A673 (cell line): ENCODE data around the gene NRF1. TPM values are rescaled to one million over a fixed set of nuclear protein-coding genes. Genes with fewer than 3 reads are reported as not detected.
"Not testable (repeated sequence)": the region's sequence is repeated elsewhere in the genome, so short reads cannot be mapped to it uniquely, and the experiment has no call there.

Experiments
- BruUV-seq: library from RNA; stranded (reverse); fragments of 400-500 nt; replicated peaks from 2 replicates; lab custom pipeline; 2021; lab: Mats Ljungman, UMichigan
- CTCF ChIA-PET: fragments of 300-600 bp; sonication (Branson Sonifier 250); formaldehyde crosslinking; loops from one replicate; lab custom pipeline; 2022; ENCODE audit warnings: antibody characterized with exemption; lab: Charles Lee
- POLR2A ChIA-PET: fragments of 300-600 bp; sonication (Branson Sonifier 250); formaldehyde crosslinking; loops from one replicate; lab custom pipeline; 2022; ENCODE audit warnings: antibody characterized with exemption; ENCODE audit not compliant: low non-redundant PET; lab: Charles Lee
- DNase-seq: peaks from one replicate; pipeline ENCODE4 v3.0.0-alpha.2; 2015; ENCODE audit warnings: low spot score
- H3K27ac ChIP-seq: fragments of 200-600 bp; sonication (generic); 2 replicates; pipeline ENCODE4 v1.5.1; 2016; ENCODE audit warnings: mixed run types, low read depth, mild to moderate bottlenecking, mixed read lengths, antibody characterized with exemption, low read length; ENCODE audit not compliant: poor library complexity, severe bottlenecking
- H3K27me3 ChIP-seq: fragments of 200-600 bp; sonication (generic); replicated peaks from 2 replicates; pipeline ENCODE4 v1.6.1; 2017; ENCODE audit warnings: mixed run types, low read depth, mild to moderate bottlenecking, mixed read lengths, antibody characterized with exemption, low read length; ENCODE audit not compliant: insufficient read depth, poor library complexity
- H3K36me3 ChIP-seq: fragments of 200-600 bp; sonication (generic); 2 replicates; pipeline ENCODE4 v1.6.1; 2016; ENCODE audit warnings: mixed run types, mild to moderate bottlenecking, mixed read lengths, antibody characterized with exemption, low read length; ENCODE audit not compliant: insufficient read depth, poor library complexity, severe bottlenecking
- H3K4me1 ChIP-seq: fragments of 200-600 bp; sonication (generic); 2 replicates; pipeline ENCODE4 v1.6.1; 2017; ENCODE audit warnings: mixed run types, mild to moderate bottlenecking, mixed read lengths, antibody characterized with exemption, low read length; ENCODE audit not compliant: insufficient read depth, poor library complexity, severe bottlenecking
- H3K4me3 ChIP-seq: fragments of 200-600 bp; sonication (generic); 2 replicates; pipeline ENCODE4 v1.5.1; 2016; ENCODE audit warnings: low read depth, mixed run types, mild to moderate bottlenecking, mixed read lengths, low read length; ENCODE audit not compliant: poor library complexity, severe bottlenecking
- H3K9me3 ChIP-seq: fragments of 200-600 bp; sonication (generic); 2 replicates; pipeline ENCODE4 v1.6.1; 2016; ENCODE audit warnings: mixed run types, low read depth, mild to moderate bottlenecking, mixed read lengths, antibody characterized with exemption, low read length; ENCODE audit not compliant: poor library complexity, severe bottlenecking
- EZH2 ChIP-seq: fragments of 200-600 bp; sonication (generic); IDR thresholded peaks from 2 replicates; pipeline ENCODE4 v1.6.1; 2017; ENCODE audit warnings: borderline replicate concordance, low read depth, mild to moderate bottlenecking, mixed read lengths, antibody characterized with exemption, low read length; ENCODE audit not compliant: poor library complexity, severe bottlenecking
- intact Hi-C: fragments of 100-400 bp; cut with micrococcal nuclease; formaldehyde crosslinking; loops from one replicate; pipeline ENCODE4 v1.10.0; 2022; ENCODE audit not compliant: unreplicated experiment
- total RNA-seq: library from RNA; stranded (reverse); gene quantifications from 2 replicates; pipeline ENCODE4 v1.2.3, GENCODE V29; 2021
- TF ChIP-seq, protein P1 (sequence below): fragments of 300-800, 200-600 bp; sonication (generic); conservative IDR thresholded peaks from 2 replicates; pipeline ENCODE4 v1.5.1; 2017; ENCODE audit warnings: low read depth, mild to moderate bottlenecking, antibody characterized with exemption, low read length, moderate library complexity, mixed read lengths

NRF1 gene
- total RNA-seq, 1 experiment from 2014 or later = 30.2 TPM

DNA sequence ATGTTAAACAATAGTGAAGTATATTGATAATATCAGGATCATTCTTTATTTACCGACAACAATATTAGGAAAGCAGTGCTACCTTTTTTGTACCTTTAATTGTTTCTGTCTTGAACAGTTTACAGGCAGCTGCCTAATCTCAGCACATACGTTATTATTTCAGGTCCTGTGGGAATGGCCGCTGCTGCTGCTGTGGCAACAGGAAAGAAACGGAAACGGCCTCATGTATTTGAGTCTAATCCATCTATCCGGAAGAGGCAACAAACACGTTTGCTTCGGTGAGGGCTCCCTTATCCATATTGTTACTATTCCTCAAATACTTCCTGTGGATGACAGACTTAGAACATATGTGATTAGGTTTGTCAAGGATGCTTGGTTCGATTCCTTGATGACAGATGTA lies 59.7 kb downstream of the NRF1 start:
- intact Hi-C loops = no loop called here
- Histone ChIP-seq H3K4me1 (peaks cover 6% of the 10 kb centered on the region), H3K4me3 (no peak overlapping the region), H3K9me3 (peaks cover 10% of the 10 kb centered on the region), H3K36me3 (peaks cover 12% of the 10 kb centered on the region), H3K27me3 (no peaks in the 10 kb centered on the region), H3K27ac (no peak overlapping the region)
- no TSS peak for BruUV-seq
- DNase-seq = no peak
- TF ChIP-seq EZH2 = no peak
- TF ChIP-seq, protein P1, sequence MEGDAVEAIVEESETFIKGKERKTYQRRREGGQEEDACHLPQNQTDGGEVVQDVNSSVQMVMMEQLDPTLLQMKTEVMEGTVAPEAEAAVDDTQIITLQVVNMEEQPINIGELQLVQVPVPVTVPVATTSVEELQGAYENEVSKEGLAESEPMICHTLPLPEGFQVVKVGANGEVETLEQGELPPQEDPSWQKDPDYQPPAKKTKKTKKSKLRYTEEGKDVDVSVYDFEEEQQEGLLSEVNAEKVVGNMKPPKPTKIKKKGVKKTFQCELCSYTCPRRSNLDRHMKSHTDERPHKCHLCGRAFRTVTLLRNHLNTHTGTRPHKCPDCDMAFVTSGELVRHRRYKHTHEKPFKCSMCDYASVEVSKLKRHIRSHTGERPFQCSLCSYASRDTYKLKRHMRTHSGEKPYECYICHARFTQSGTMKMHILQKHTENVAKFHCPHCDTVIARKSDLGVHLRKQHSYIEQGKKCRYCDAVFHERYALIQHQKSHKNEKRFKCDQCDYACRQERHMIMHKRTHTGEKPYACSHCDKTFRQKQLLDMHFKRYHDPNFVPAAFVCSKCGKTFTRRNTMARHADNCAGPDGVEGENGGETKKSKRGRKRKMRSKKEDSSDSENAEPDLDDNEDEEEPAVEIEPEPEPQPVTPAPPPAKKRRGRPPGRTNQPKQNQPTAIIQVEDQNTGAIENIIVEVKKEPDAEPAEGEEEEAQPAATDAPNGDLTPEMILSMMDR = no peak
- CTCF ChIA-PET = no interaction called here
- POLR2A ChIA-PET = no interaction called here

DNA sequence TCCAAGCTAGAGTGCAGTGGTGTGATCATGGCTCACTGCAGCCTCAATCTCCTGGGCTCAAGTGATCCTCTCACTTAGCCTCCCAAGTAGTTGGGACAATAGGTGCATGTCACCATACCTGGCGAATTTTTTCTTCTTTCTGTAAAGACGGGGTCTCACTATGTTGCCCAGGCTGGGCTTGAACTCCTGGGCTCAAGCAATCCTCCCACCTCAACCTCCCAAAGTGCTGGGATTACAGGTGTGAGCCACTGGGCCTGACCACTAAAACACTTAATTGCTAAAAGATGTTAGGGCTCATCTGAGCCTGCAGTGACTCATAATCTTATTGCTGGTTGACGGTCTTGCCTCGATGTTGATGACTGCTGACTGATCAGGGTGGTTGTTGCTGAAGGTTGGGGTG lies 63.0 kb downstream of the NRF1 start:
- H3K27ac ChIP-seq, DNase-seq, H3K27me3 ChIP-seq, CTCF ChIA-PET, POLR2A ChIA-PET, H3K4me3 ChIP-seq, H3K4me1 ChIP-seq, BruUV-seq, intact Hi-C loops: not testable (repeated sequence)
- Histone ChIP-seq H3K9me3 (peaks cover 10% of the 10 kb centered on the region), H3K36me3 (peaks cover 12% of the 10 kb centered on the region)

DNA sequence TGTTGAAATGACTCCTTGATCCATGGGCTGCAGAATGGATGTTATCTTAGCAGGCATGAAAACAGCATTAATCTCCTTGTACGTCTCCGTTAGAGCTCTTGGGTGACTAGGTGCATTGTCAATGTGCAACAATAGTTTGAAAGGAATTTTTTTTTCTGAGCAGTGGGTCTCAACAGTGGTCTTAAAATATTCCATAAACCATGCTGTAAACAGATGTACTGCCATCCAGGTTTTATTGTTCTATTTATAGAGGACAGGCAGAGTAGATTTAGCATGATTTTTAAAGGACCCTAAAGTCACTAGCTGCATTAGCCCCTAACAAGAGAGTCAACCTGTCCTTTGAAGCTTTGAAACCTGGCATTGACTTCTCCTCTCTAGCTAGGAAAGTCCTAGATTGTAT lies 64.0 kb downstream of the NRF1 start:
- H3K36me3 ChIP-seq = peaks cover 12% of the 10 kb centered on the region
- DNase-seq = no peak
- H3K27ac ChIP-seq = no peak overlapping the region
- CTCF ChIA-PET = no interaction called here
- peaks cover 3% of the 10 kb centered on the region for H3K4me1 ChIP-seq
- H3K4me3 ChIP-seq = no peak overlapping the region
- intact Hi-C loops = no loop called here
- BruUV-seq = no TSS peak
- H3K9me3 ChIP-seq = peaks cover 10% of the 10 kb centered on the region
- TF ChIP-seq EZH2 = no peak
- TF ChIP-seq, protein P1 = no peak
- POLR2A ChIA-PET = no interaction called here
- H3K27me3 ChIP-seq = no peaks in the 10 kb centered on the region

DNA sequence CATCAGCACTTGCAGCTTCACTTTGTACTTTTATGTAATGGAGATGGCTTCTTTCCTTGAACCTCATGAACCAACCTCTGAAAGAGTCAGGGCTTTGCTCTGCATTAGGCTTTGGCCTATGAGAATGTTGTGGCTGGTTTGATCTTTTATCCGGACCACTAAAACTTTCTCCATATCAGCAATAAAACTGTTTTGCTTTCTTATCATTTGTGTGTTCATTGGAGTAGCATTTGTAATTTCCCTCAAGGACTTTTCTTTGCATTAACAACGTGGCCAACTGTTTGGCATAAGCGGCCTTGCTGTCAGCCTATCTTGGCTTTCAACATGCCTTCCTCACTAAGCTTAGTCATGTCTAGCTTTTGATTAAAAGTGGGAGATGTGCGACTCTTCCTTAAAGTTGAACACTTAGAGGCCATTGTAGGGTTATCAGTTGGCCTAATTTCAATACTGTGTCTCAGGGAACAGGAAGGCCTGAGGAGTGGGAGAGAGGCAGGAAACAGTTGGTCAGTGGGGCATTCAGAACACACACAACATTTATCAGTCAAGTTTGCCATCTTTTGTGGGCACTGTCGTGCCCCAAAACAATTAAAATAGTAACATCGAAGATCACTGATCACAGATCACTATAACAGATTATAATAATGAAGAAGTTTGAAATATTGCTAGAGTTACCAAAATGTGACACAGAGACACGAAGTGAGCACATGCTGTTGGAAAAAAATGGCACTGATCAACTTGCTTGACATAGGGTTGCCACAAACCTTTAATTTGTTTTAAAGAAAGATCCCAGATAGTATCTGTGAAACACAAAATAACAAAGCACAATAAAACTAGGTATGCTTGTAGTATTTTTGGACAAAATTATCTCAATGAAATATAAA lies 64.7 kb downstream of the NRF1 start:
- no peak overlapping the region for H3K4me3 ChIP-seq
- H3K27me3 ChIP-seq = no peaks in the 10 kb centered on the region
- peaks cover 10% of the 10 kb centered on the region for H3K9me3 ChIP-seq
- H3K4me1 ChIP-seq = no peaks in the 10 kb centered on the region
- intact Hi-C loops = no loop called here
- BruUV-seq = no TSS peak
- ChIA-PET CTCF (no interaction called here), POLR2A (no interaction called here)
- no peak overlapping the region for H3K27ac ChIP-seq
- no peak for TF ChIP-seq EZH2
- TF ChIP-seq, protein P1 = no peak
- DNase-seq = no peak
- H3K36me3 ChIP-seq = peaks cover 12% of the 10 kb centered on the region
